AG04449 (cell line): ENCODE data around the gene RNU1-2.
A peak's percentile ranks its signal among the peaks of the same experiment; 100 is the strongest.
"Not testable (repeated sequence)": the region's sequence is repeated elsewhere in the genome, so short reads cannot be mapped to it uniquely, and the experiment has no call there.

Experiments used
- CTCF ChIA-PET: fragments of 350-600 bp; formaldehyde crosslinking; extraction: SDS; loops from one replicate; lab custom pipeline; 2021; ENCODE audit warnings: antibody characterized with exemption; lab: Yijun Ruan, JAX
- POLR2A ChIA-PET: fragments of 400-600, 350-600 bp; formaldehyde crosslinking; extraction: SDS; loops from one replicate; lab custom pipeline; 2020; ENCODE audit warnings: antibody characterized with exemption, inconsistent platforms; lab: Yijun Ruan, JAX
- DNase-seq: peaks from one replicate; pipeline ENCODE4 v3.0.0-alpha.2; 2010; ENCODE audit warnings: low read depth, low spot score
- H3K4me3 ChIP-seq: 2 replicates; pipeline ENCODE4 v1.5.1; 2011; ENCODE audit warnings: low read depth, mild to moderate bottlenecking, control low read depth, low read length
- TF ChIP-seq, protein P1 (sequence below): IDR thresholded peaks from one replicate; pipeline ENCODE4 v1.5.1; 2011; ENCODE audit warnings: mild to moderate bottlenecking, moderate library complexity, low read length, control low read depth, inconsistent platforms; ENCODE audit not compliant: insufficient read depth; ENCODE audit errors: missing control alignments

The RNU1-2 gene

GRCh38 chr1:16881742-16882141 is 14.0 kb upstream of the RNU1-2 start:
- DNase-seq, POLR2A ChIA-PET, CTCF ChIA-PET, H3K4me3 ChIP-seq: not testable (repeated sequence)

GRCh38 chr1:16882986-16883385 is 12.8 kb upstream of the RNU1-2 start:
- ChIA-PET POLR2A (no interaction called here), CTCF (interaction anchor here (0.7 kb wide), 1 partner anchor 22 kb away, joined by 3 read pairs; no protein-coding TSS in a partner anchor)
- no peak overlapping the region for H3K4me3 ChIP-seq
- DNase-seq: no peak
- TF ChIP-seq, protein P1, sequence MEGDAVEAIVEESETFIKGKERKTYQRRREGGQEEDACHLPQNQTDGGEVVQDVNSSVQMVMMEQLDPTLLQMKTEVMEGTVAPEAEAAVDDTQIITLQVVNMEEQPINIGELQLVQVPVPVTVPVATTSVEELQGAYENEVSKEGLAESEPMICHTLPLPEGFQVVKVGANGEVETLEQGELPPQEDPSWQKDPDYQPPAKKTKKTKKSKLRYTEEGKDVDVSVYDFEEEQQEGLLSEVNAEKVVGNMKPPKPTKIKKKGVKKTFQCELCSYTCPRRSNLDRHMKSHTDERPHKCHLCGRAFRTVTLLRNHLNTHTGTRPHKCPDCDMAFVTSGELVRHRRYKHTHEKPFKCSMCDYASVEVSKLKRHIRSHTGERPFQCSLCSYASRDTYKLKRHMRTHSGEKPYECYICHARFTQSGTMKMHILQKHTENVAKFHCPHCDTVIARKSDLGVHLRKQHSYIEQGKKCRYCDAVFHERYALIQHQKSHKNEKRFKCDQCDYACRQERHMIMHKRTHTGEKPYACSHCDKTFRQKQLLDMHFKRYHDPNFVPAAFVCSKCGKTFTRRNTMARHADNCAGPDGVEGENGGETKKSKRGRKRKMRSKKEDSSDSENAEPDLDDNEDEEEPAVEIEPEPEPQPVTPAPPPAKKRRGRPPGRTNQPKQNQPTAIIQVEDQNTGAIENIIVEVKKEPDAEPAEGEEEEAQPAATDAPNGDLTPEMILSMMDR: no peak

DNA sequence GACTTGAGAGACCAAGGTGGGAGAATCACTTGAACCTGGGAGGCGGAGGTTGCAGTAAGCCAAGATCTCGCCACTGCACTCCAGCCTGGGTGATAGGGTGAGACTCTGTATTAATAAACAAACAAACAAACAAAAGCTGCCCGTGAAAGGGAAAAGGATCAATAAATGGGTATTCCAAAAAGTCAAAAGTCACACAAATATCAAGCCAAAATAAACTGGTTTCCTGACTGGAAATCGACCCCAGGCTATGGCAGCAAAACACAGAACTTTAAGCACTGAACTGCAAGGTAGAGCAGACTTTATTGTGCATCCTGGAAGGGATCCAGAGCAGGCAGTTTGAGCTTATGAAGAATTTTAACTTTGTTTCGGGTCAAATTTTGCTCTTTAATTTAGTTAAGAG is 11.3 kb upstream of the RNU1-2 start:
- DNase-seq, CTCF ChIA-PET, H3K4me3 ChIP-seq, POLR2A ChIA-PET: not testable (repeated sequence)

- H3K4me3 ChIP-seq: no peak overlapping the region
- TF ChIP-seq, protein P1: no peak
- POLR2A ChIA-PET: no interaction called here
- no peak for DNase-seq
- CTCF ChIA-PET: interaction anchor here (1.2 kb wide), 1 partner anchor 178 kb away, joined by 3 read pairs; no protein-coding TSS in a partner anchor
Observed at GRCh38 chr1:16886860-16887605, 8.7 kb upstream of the RNU1-2 start.

DNA sequence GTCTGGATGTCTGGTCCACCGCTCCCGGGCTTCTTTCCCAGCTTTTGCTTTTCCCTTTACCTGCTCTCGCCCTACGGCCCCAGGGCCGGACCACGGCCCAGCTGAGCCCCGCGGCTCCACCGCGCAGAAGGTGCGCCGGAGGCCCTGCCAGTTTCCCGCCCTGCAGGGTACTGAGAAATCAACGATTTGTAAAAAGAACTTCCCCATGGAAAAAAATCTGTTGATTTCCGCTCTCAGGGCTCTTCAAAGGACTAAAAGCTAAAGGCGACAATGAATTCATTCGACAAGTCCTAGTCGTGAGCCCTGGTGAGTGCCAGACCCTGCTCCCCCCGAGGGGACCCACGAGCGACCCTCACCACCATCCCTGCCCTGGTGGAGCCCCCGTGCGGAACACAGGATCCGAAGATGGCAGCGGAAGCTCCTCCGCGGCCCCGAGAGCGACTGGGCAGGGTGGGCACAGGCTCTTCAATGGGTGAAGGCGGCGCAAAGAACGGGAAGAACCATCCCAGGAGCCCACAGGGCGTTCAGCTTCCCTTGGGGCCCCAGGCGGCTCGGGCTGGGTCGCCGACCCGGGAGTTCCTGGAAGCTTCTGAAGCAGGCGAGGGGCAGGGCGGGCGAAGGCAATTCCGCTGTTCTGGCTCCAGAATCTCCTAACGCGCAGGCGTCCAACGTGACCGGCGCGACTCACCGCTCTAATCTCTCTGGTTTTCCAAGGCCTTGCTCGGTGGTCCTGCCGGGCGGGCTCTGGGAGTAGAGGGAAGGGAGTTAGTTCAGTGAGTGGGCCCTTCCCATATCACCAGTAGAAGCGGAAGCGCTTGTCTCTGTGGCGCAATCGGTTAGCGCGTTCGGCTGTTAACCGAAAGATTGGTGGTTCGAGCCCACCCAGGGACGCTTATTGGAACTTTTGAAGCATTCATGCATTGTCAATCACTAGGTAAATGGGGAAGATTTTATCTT is 6.6 kb upstream of the RNU1-2 start:
- TF ChIP-seq, protein P1: no peak
- H3K4me3 ChIP-seq: peak overlapping the region; percentile 48
- DNase-seq: no peak
- ChIA-PET CTCF (interaction anchor here (1.0 to 1.1 kb wide), 2 partner anchors 182 to 268 kb away, joined by 3 to 4 read pairs; no protein-coding TSS in a partner anchor), POLR2A (no interaction called here)

DNA sequence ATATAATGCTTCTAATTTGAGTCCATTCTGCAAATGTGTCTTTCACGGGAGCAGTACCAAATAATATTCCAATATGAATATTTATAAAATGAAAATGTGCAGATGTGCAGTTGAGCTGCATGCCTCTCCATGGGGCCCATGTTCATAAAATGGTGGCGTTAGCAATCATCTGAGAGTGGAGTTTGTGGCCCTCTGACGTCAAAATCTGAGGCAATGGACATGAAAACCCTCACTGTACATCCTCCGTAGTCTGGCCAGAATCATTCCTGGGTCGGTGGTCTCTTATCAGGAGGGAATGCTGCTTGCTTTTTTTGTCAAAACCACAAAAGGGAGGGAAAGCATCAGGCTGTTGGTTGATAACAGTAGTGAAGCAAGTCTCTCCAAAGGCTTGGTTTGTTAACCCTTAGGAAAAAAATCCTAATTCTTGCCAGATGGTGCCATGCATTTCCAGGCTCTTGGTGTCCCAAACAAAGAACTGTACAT is 5.2 kb upstream of the RNU1-2 start:
- H3K4me3 ChIP-seq, POLR2A ChIA-PET, CTCF ChIA-PET, DNase-seq: not testable (repeated sequence)

- H3K4me3 ChIP-seq, CTCF ChIA-PET, DNase-seq, POLR2A ChIA-PET: not testable (repeated sequence)
Observed at GRCh38 chr1:16891057-16891456, 4.7 kb upstream of the RNU1-2 start.

DNA sequence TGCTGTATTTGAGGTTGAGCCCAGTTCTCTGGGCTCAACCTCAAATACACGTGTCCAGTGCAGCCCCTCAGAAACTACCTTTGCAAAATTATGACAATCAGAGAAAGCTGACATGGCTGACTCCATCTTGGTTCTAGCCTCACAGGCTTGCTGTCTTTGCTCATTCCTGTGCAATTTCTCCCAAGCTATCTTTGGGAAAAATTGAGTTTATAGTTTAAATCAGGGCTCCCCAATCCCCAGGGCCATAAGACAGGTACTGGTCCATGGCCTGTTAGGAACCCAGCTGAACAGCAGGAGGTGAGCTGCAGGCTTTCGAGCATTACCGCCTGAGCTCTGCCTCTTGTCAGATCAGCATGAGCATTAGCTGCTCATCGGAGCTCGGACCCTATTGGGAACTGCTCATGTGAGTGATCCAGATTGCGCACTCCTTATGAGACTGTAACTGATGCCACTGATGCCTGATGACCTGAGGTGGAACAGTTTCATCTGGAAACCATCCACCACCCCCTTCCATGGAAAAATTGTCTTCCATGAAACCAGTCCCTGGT is 2.7 kb upstream of the RNU1-2 start:
- POLR2A ChIA-PET, H3K4me3 ChIP-seq, DNase-seq, CTCF ChIA-PET: not testable (repeated sequence)

DNA sequence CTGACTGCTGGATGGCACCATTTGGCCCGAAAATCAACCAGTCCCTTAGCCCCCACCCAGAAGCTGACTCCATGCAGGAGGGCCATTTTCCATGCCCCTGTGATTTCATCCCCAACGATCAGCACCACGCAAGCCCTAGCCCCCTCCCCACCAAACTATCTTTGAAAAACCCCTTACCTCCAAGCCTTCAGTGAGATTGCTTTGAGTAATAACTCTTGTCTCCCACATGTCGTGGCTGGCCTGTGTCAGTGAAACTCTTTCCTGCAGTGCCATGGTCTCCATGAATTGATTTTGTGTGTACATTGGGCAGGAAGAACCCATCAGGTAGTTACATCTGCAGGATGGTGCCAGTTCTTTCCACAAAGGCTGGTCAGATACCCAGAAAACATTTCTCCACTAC is 2.0 kb upstream of the RNU1-2 start:
- H3K4me3 ChIP-seq, CTCF ChIA-PET, POLR2A ChIA-PET, DNase-seq: not testable (repeated sequence)

DNA sequence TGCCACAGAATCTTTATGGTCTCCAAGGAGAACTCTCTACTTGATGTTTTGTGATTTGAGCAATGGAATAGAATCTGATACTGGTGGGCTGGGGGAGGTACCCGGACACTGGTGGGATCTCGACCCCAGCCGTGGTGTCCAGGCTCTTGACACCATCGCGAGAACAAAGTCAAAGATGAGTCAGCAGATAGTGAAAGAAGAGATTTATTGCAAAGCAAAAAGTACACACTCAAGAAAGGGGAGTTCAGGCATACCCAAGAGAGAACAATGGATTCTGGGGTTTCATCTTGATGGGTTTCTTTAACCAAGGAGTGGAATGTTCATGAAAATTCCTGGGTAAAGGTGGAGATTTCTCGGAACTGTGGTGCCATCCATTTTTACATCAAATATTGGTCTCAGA is 1.4 kb upstream of the RNU1-2 start:
- CTCF ChIA-PET: not testable (repeated sequence)

DNA sequence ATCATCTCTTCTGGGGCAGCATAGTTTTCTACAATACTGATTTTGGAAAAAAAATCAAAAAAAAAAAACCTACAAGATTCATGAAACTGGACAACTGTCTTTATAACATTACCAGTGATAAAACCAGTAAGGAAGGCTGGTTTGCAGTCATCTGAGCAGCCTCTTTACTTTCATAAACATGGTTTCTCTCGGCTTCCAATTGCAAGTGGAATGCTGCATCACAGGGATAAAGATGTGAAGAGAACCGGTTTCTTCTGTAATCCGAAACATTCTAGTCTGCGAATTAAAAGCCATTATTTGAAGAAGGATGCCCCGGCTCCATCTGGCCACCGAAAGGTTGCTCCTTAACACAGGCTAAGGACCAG is 565 bp upstream of the RNU1-2 start:
- POLR2A ChIA-PET: interaction anchor here (1.1 kb wide), 1 partner anchor 9 kb away, joined by 17 read pairs; no protein-coding TSS in a partner anchor
- CTCF ChIA-PET, DNase-seq: not testable (repeated sequence)
- H3K4me3 ChIP-seq: peak overlapping the region; percentile 38

More for the DNA sequence above, 1.4 kb upstream of the RNU1-2 start:
- POLR2A ChIA-PET, DNase-seq, H3K4me3 ChIP-seq: not testable (repeated sequence)

GRCh38 chr1:16896316-16897055 is 706 bp downstream of the RNU1-2 start:
- peak overlapping the region; percentile 4 for H3K4me3 ChIP-seq
- POLR2A ChIA-PET: interaction anchor here (0.7 to 1.7 kb wide), 5 partner anchors 9 to 383 kb away, joined by 3 to 33 read pairs (median 9); partner anchors contain the start of gene RNU1-1
- DNase-seq, CTCF ChIA-PET: not testable (repeated sequence)
